DND-41 (cell line): ENCODE measurements around the gene FNDC7.

ENCODE experiments used
- EZH2 ChIP-seq: IDR thresholded peaks from 3 replicates; pipeline ENCODE4 v1.6.1; 2012; ENCODE audit warnings: borderline replicate concordance, low read depth, mild to moderate bottlenecking, moderate library complexity, low read length, inconsistent platforms; ENCODE audit not compliant: severe bottlenecking
- TF ChIP-seq, protein P1 (sequence below): IDR thresholded peaks from 2 replicates; pipeline ENCODE4 v1.5.1; 2012; ENCODE audit warnings: borderline replicate concordance, low read length, moderate library complexity, mild to moderate bottlenecking; ENCODE audit not compliant: poor library complexity, severe bottlenecking; ENCODE audit errors: extremely low read depth

DNA sequence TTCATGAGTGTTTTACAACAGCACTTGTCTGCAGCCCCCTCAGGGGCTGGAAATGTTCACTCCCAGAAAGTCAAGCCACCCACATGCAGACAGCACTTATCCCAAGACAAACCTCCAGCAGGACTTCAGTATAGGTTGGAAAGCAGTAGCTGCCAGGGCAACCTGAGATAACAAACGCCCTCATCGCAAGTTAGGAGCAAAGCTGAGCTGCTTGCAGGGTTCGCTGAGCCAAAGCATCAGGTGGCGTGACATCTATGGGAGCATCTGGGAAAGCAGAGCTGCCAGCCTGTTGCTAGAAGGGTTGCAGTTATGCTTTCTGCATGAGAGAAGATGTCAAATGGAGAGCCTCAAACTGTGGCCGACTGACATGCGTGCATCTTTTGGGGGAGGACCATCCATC, 29.5 kb downstream of the FNDC7 start:
- TF ChIP-seq, protein P1, sequence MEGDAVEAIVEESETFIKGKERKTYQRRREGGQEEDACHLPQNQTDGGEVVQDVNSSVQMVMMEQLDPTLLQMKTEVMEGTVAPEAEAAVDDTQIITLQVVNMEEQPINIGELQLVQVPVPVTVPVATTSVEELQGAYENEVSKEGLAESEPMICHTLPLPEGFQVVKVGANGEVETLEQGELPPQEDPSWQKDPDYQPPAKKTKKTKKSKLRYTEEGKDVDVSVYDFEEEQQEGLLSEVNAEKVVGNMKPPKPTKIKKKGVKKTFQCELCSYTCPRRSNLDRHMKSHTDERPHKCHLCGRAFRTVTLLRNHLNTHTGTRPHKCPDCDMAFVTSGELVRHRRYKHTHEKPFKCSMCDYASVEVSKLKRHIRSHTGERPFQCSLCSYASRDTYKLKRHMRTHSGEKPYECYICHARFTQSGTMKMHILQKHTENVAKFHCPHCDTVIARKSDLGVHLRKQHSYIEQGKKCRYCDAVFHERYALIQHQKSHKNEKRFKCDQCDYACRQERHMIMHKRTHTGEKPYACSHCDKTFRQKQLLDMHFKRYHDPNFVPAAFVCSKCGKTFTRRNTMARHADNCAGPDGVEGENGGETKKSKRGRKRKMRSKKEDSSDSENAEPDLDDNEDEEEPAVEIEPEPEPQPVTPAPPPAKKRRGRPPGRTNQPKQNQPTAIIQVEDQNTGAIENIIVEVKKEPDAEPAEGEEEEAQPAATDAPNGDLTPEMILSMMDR: no peak
- no peak for TF ChIP-seq EZH2
